Uterus (tissue), 4 donors: Measurements from ENCODE around the gene SLCO2A1. TPM values are rescaled to one million over a fixed set of nuclear protein-coding genes. Genes with fewer than 3 reads are reported as not detected.

Source experiments
- DNase-seq, 2 donors: peaks; one replicate each; pipeline ENCODE4 v3.0.0-alpha.2; 2019 to 2020
- H3K27ac ChIP-seq, 2 donors: fragments of 200-600 bp; sonication (generic); 1 replicate in 1 of 2; 2 replicates in 1 of 2; pipeline ENCODE4 v1.5.1; 2016 to 2018
- H3K27me3 ChIP-seq, 2 donors: fragments of 200-600 bp; sonication (generic); one replicate each; pipeline ENCODE4 v1.5.1; 2018 to 2019; ENCODE audit warnings: control low read depth in 1 of 2
- H3K36me3 ChIP-seq, 2 donors: fragments of 200-600 bp; sonication (generic); one replicate each; pipeline ENCODE4 v1.5.1; 2019; ENCODE audit warnings: control low read depth in 1 of 2
- H3K4me1 ChIP-seq, 2 donors: fragments of 200-600 bp; sonication (generic); one replicate each; pipeline ENCODE4 v1.5.1; 2018 to 2019; ENCODE audit warnings: control low read depth in 1 of 2
- H3K4me3 ChIP-seq, 2 donors: fragments of 200-600 bp; sonication (generic); 1 replicate in 1 of 2; 2 replicates in 1 of 2; pipeline ENCODE4 v1.5.1; 2018 to 2019; ENCODE audit warnings: mild to moderate bottlenecking in 1 of 2
- H3K9me3 ChIP-seq, 2 donors: fragments of 200-600 bp; sonication (generic); one replicate each; pipeline ENCODE4 v1.5.1; 2019; ENCODE audit warnings: control low read depth in 1 of 2
- POLR2A ChIP-seq, 2 donors: fragments of 450-650 bp; IDR thresholded peaks; one replicate each; pipeline ENCODE4 v1.6.1; 2016; ENCODE audit warnings: antibody characterized with exemption in 2 of 2, mild to moderate bottlenecking in 1 of 2, moderate library complexity in 1 of 2
- intact Hi-C: fragments of 100-400 bp; cut with DNase I; formaldehyde crosslinking; loops from one replicate; pipeline ENCODE4 v1.15.1; 2023; ENCODE audit warnings: low total_unique reads
- total RNA-seq, 4 donors: library from RNA; depleted of rRNA in 3 of 4; stranded (reverse); fragments of >200 nt in 3 of 4; gene quantifications; one replicate each; pipeline versions ENCODE4 v1.1.0 to v1.2.4, GENCODE V29; 2014 to 2023
- TF ChIP-seq, protein P1 (sequence below), 4 experiments: fragments of 200-600 bp in 2 of 4; fragments of 450-650 bp in 2 of 4; sonication (generic) in 2 of 4; IDR thresholded peaks; one replicate each; pipeline ENCODE4 v1.5.1; 2016 to 2019; ENCODE audit warnings: antibody characterized with exemption in 4 of 4, mild to moderate bottlenecking in 2 of 4, moderate library complexity in 1 of 4
- donor health status: DM: yes; HTN: yes; CAD: no.

Gene SLCO2A1
- total RNA-seq, 4 donors from 2014 or later: 3.0 to 168 (median 79.6) TPM

- intact Hi-C loops: no loop called here
Measured at GRCh38 chr3:133935843-133936769, 93.6 kb downstream of the SLCO2A1 start.

DNA sequence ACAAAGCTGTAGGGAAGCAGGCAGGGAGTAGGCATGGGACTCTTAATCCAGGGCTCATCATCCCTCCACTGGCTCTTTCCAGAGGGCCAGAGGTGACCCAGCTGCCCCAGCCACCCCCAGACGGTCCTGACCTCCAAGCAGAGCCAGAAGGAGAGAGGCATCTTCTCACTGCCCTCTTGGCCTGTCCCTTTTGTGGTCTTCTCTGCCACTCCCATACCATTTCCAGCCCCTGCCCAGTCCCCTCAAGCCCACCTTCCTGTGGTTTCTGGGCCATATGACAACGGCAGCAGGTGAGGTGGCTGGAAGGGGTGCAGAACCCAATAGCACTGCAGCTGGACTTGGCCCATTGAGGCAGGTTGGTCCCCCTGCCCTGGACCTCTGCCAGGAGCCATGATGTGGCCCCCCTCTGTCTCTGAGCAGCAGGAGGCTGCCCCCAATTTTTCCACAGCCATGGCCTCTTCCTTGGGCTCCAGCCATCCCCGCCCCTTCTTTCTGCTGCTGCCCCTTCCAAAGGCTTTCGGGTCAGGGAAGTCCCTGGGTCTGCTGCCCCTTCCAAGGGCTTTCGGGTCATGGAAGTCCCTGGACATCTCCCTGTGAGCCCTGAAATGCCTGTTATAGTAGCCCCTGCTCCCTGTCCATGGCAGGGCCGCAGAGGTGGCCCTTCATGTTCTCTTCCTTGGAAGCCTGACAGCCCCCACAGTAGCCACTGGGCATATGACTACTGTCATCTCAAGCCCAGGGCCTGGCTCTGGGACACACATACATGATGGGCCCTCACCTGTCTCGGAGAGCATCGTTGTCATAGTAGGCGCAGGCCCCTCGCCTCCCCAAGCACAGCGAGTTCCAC, 94.5 kb downstream of the SLCO2A1 start:
- intact Hi-C loops: no loop called here
- DNase-seq: no peak

More at GRCh38 chr3:133935843-133936769, 93.6 kb downstream of the SLCO2A1 start:
- Histone ChIP-seq H3K27me3 (no peaks in the 10 kb centered on the region), H3K27ac (no peak overlapping the region), H3K4me3 (no peak overlapping the region), H3K36me3 (no peaks in the 10 kb centered on the region), H3K4me1 (no peaks in the 10 kb centered on the region), H3K9me3 (no peaks in the 10 kb centered on the region)
- TF ChIP-seq POLR2A (IDR thresholded peaks at IDR 0.05): no peak
- TF ChIP-seq, protein P1, sequence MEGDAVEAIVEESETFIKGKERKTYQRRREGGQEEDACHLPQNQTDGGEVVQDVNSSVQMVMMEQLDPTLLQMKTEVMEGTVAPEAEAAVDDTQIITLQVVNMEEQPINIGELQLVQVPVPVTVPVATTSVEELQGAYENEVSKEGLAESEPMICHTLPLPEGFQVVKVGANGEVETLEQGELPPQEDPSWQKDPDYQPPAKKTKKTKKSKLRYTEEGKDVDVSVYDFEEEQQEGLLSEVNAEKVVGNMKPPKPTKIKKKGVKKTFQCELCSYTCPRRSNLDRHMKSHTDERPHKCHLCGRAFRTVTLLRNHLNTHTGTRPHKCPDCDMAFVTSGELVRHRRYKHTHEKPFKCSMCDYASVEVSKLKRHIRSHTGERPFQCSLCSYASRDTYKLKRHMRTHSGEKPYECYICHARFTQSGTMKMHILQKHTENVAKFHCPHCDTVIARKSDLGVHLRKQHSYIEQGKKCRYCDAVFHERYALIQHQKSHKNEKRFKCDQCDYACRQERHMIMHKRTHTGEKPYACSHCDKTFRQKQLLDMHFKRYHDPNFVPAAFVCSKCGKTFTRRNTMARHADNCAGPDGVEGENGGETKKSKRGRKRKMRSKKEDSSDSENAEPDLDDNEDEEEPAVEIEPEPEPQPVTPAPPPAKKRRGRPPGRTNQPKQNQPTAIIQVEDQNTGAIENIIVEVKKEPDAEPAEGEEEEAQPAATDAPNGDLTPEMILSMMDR (IDR thresholded peaks at IDR 0.05): no peak
- DNase-seq: no peak

GRCh38 chr3:133934073-133934970, 95.4 kb downstream of the SLCO2A1 start:
- TF ChIP-seq, protein P1 (IDR thresholded peaks at IDR 0.05): no peak
- TF ChIP-seq POLR2A (IDR thresholded peaks at IDR 0.05): no peak
- H3K4me1 ChIP-seq: no peaks in the 10 kb centered on the region
- no peak overlapping the region for H3K4me3 ChIP-seq
- no peaks in the 10 kb centered on the region for H3K9me3 ChIP-seq
- no peak for DNase-seq
- H3K27ac ChIP-seq: no peak overlapping the region
- no peaks in the 10 kb centered on the region for H3K27me3 ChIP-seq
- intact Hi-C loops: no loop called here
- no peaks in the 10 kb centered on the region for H3K36me3 ChIP-seq

More for the DNA sequence above, 94.5 kb downstream of the SLCO2A1 start:
- Histone ChIP-seq H3K4me1 (no peaks in the 10 kb centered on the region), H3K27me3 (no peaks in the 10 kb centered on the region), H3K4me3 (no peak overlapping the region), H3K27ac (no peak overlapping the region), H3K36me3 (no peaks in the 10 kb centered on the region), H3K9me3 (no peaks in the 10 kb centered on the region)
- TF ChIP-seq, protein P1 (IDR thresholded peaks at IDR 0.05): no peak
- TF ChIP-seq POLR2A (IDR thresholded peaks at IDR 0.05): no peak

DNA sequence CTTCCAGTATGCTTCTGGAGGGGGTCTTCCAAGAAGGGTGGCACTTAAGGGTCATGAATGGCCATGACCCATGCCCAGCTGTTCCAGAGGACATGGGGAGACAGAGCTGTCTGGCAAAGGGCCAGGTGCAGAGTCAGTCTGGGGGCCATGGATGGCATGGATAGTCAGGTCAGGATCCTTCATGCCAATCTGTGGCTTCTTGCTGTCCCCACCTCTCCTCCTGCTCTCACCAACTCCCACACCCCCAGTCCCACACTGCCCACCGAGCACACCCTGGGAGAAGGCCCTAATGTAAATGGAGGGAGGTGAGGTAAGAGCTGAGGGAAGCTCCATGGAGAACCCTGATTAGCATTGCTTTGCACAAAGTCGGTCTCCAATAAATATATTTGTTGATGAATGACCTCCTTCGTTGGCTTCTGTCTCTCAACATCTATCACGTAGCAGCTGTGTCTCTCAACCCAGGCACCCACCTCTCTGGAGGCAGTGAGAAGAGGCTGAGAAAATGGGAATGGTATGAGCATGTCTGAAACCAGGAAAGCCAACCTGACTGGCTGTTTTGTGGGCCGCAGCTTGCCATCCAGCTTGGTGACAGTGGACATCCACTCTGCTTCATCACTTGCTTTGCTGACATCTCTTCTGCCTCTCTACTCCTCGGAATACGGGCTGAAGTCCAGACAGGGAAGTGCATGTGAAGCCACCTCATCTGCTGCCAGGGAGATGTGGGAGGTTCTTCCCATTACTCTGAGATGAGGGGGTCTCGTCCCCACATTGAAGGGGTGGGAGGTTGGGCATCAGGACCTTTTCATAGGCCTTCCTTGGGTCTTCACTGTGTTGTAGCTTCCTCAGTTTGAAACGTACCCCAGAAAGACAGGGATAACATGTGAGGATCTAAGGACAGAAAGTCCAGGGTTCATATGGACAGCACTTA, 96.4 kb downstream of the SLCO2A1 start:
- intact Hi-C loops: no loop called here
- Histone ChIP-seq H3K9me3 (no peaks in the 10 kb centered on the region), H3K4me1 (no peaks in the 10 kb centered on the region), H3K36me3 (no peaks in the 10 kb centered on the region), H3K27ac (no peak overlapping the region), H3K27me3 (no peaks in the 10 kb centered on the region), H3K4me3 (no peak overlapping the region)
- TF ChIP-seq, protein P1 (IDR thresholded peaks at IDR 0.05): no peak
- TF ChIP-seq POLR2A (IDR thresholded peaks at IDR 0.05): no peak
- no peak for DNase-seq
